GM13976 (cell line): Measurements from ENCODE around the gene FUT2.

Source experiments
- DNase-seq: peaks from one replicate; pipeline ENCODE4 v3.0.0; 2012; ENCODE audit warnings: low spot score
- in situ Hi-C: fragments of 300-500 bp; cut with MboI; formaldehyde crosslinking; loops from one replicate; pipeline ENCODE4 v1.12.0; 2022; ENCODE audit warnings: low sequenced_read_pairs, mixed read lengths, inconsistent platforms; ENCODE audit not compliant: unreplicated experiment
- TF ChIP-seq, protein P1 (sequence below): IDR thresholded peaks from 2 replicates; pipeline ENCODE4 v1.5.1; 2012; ENCODE audit warnings: borderline replicate concordance, mild to moderate bottlenecking; ENCODE audit not compliant: insufficient read depth; ENCODE audit errors: extremely low read depth, missing control alignments, control extremely low read depth

FUT2 gene

DNA sequence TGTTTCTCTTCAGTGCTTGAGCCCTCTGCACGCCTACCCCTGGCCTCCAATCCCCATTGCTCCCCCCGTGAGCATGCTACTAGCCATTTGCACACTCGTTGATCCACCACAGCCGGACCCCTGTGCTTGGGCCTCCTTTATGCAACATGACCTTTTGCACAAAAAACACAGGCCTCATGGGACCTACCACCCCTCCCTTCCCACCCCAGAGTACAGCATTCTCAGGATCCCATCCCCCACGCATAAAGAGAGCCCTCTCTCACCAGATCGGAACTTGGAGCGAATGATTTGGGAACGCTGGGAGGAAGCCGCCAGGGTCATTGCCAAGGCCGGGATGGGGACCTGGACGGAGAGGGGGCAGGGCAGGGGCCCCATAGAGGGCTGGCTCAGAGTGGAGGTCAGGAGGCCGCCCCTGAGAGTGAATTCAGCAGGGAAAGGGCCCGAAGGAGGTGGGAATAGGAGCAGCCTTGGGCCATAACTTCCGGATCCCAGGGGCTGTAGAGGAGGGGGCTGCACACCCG lies 23.0 kb downstream of the FUT2 start:
- in situ Hi-C loops = no loop called here
- DNase-seq = no peak
- TF ChIP-seq, protein P1, sequence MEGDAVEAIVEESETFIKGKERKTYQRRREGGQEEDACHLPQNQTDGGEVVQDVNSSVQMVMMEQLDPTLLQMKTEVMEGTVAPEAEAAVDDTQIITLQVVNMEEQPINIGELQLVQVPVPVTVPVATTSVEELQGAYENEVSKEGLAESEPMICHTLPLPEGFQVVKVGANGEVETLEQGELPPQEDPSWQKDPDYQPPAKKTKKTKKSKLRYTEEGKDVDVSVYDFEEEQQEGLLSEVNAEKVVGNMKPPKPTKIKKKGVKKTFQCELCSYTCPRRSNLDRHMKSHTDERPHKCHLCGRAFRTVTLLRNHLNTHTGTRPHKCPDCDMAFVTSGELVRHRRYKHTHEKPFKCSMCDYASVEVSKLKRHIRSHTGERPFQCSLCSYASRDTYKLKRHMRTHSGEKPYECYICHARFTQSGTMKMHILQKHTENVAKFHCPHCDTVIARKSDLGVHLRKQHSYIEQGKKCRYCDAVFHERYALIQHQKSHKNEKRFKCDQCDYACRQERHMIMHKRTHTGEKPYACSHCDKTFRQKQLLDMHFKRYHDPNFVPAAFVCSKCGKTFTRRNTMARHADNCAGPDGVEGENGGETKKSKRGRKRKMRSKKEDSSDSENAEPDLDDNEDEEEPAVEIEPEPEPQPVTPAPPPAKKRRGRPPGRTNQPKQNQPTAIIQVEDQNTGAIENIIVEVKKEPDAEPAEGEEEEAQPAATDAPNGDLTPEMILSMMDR = no peak

DNA sequence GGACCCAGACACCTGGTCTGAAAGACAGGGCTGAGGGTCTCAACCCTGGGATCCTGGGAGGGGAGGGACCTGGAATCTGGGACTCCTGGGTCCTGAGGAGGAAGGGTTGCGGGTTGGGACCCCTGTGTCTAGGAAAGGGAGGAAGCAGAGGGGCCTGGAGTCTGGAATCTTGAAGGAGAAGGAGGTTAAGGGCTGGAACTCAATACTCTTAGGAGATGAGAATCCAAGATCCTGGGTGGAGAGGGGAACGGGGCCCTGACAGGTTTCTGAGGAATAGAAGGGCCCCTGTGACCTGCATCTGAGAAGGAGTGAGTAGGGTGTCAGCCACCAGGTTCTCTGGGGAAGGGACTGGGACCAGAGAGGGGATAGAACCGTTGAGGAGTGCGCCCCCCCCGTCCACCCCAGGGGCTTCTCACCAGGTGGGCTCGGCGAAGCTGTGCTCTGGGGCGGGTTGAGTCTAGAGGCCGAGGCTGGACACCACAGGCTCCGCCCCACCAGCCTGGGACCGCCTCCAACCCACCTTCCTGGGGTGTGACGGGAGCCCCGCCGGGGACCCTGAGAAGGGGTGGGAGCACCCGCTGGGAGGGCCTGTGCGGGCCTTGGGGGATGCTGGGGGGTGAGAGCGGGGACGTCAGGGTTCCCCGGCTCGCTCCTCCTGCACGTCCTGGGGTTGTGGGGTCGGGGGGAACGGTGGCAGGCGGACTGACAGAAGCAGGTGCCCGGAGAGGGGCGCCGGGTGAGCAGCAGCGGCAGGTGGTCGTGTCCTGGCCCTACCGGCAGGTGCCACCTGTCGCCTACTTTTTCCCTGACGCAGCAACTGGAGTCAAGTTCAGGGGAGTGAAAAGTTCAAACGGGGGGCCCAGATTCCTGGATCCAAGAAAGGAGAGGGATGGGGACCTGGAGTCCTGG lies 23.7 kb downstream of the FUT2 start, which contains the start of gene MAMSTR:
Gene MAMSTR, minus strand, starts transcription at position 463 of the 909 bp plus-strand sequence. CDS start 694 bp downstream, outside the sequence.
- in situ Hi-C loops = no loop called here
- TF ChIP-seq, protein P1 = no peak
- DNase-seq = no peak

DNA sequence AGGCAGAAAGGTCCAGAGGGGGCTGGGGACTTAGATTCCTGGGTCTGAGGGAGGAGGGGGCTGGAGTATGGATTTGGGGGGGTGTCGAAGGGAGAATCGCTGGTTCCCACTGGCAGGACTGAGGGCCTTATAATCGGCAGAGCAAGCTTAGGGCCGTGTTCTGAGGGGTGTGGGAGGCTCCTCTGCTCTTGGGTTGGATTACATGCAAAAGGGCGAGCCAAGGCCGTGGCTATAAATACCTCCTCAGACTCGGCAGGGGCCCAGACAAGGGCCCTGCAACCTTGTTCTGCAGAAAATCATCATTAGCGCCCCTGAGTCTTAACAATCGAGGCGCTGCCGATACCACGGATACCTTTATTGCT lies 24.5 kb downstream of the FUT2 start:
- in situ Hi-C loops = no loop called here
- TF ChIP-seq, protein P1 = no peak

DNA sequence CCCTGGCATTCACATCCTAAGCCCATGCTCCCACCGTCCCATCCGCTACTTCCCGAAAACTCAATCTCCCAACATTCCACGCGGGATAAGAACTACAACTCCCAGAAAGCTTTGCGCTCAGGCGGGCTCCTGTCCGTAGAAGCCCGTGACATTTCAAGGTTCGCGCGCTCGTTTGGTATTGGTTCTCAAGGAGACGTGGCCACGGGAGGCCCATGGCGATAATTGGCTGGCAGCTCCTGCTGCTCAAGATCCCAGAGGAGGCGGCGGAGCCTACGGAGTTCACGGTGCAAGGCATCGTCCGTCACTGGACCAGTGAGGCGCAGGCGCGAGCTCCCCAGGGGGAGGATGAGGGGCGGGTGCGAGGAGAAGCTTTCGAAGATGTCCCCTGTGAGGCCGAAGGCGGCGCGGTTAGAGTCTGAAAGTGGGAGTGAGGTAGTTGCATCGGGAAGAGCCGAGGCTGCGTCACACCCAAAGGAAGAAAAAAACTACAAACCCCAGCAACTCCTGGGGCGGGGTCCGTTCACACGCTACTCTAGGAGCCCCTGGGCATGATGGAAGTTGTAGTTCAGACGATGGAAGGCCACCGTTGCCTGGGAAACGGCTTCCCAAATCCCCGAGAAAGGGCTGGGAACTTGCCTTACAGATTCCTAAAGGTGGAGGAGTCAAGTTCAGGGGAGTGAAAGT lies 25.0 kb downstream of the FUT2 start:
- TF ChIP-seq, protein P1 = no peak
- peak; percentile 96 for DNase-seq
- in situ Hi-C loops = no loop called here

More for the DNA sequence above, 24.5 kb downstream of the FUT2 start:
- no peak for DNase-seq

DNA sequence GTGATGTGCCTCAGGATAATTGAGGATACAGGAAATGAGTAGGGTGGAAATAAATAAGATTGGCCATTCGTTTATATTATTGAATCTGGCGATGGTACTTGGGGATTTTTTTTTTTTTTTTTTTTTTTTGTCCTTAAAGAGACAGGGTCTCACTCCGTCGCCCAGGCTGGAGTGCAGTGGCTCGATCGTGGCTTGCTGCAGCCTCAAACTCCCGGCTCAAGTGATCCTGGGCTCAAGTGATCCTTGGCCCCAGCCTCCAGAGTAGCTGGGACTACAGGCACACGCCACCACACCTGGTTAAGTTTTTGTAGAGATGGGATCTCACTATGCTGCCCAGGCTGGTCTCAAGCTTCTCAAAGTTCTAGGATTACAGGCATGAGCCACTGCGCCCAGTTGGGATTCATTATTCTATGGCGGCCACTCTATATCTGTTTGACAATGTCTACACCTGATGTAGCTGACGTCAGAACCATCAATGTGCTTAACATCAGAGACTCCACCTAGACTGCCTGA lies 26.5 kb downstream of the FUT2 start:
- in situ Hi-C loops = no loop called here
- DNase-seq = no peak
- TF ChIP-seq, protein P1 = no peak
